Uterus (tissue), 4 donors: ENCODE data around the gene ICE1. TPM values are rescaled to one million over a fixed set of nuclear protein-coding genes. Genes with fewer than 3 reads are reported as not detected.
A peak's percentile ranks its signal among the peaks of the same experiment; 100 is the strongest.

ENCODE experiments used
- DNase-seq, 2 donors: peaks; one replicate each; pipeline ENCODE4 v3.0.0-alpha.2; 2019 to 2020
- H3K27ac ChIP-seq, 2 donors: fragments of 200-600 bp; sonication (generic); 1 replicate in 1 of 2; 2 replicates in 1 of 2; pipeline ENCODE4 v1.5.1; 2016 to 2018
- H3K27me3 ChIP-seq, 2 donors: fragments of 200-600 bp; sonication (generic); one replicate each; pipeline ENCODE4 v1.5.1; 2018 to 2019; ENCODE audit warnings: control low read depth in 1 of 2
- H3K36me3 ChIP-seq, 2 donors: fragments of 200-600 bp; sonication (generic); one replicate each; pipeline ENCODE4 v1.5.1; 2019; ENCODE audit warnings: control low read depth in 1 of 2
- H3K4me1 ChIP-seq, 2 donors: fragments of 200-600 bp; sonication (generic); one replicate each; pipeline ENCODE4 v1.5.1; 2018 to 2019; ENCODE audit warnings: control low read depth in 1 of 2
- H3K4me3 ChIP-seq, 2 donors: fragments of 200-600 bp; sonication (generic); 1 replicate in 1 of 2; 2 replicates in 1 of 2; pipeline ENCODE4 v1.5.1; 2018 to 2019; ENCODE audit warnings: mild to moderate bottlenecking in 1 of 2
- H3K9me3 ChIP-seq, 2 donors: fragments of 200-600 bp; sonication (generic); one replicate each; pipeline ENCODE4 v1.5.1; 2019; ENCODE audit warnings: control low read depth in 1 of 2
- POLR2A ChIP-seq, 2 donors: fragments of 450-650 bp; IDR thresholded peaks; one replicate each; pipeline ENCODE4 v1.6.1; 2016; ENCODE audit warnings: antibody characterized with exemption in 2 of 2, mild to moderate bottlenecking in 1 of 2, moderate library complexity in 1 of 2
- intact Hi-C: fragments of 100-400 bp; cut with DNase I; formaldehyde crosslinking; loops from one replicate; pipeline ENCODE4 v1.15.1; 2023; ENCODE audit warnings: low total_unique reads
- total RNA-seq, 4 donors: library from RNA; depleted of rRNA in 3 of 4; stranded (reverse); fragments of >200 nt in 3 of 4; gene quantifications; one replicate each; pipeline versions ENCODE4 v1.1.0 to v1.2.4, GENCODE V29; 2014 to 2023
- TF ChIP-seq, protein P1 (sequence below), 4 experiments: fragments of 200-600 bp in 2 of 4; fragments of 450-650 bp in 2 of 4; sonication (generic) in 2 of 4; IDR thresholded peaks; one replicate each; pipeline ENCODE4 v1.5.1; 2016 to 2019; ENCODE audit warnings: antibody characterized with exemption in 4 of 4, mild to moderate bottlenecking in 2 of 4, moderate library complexity in 1 of 4
- donor health status: DM: yes; HTN: yes; CAD: no.

The ICE1 gene
- total RNA-seq, 4 donors from 2014 or later: 23.2 to 218 (median 55.1) TPM

- no peak overlapping the region for H3K4me3 ChIP-seq
- intact Hi-C loops: no loop called here
- no peaks in the 10 kb centered on the region for H3K9me3 ChIP-seq
- no peaks in the 10 kb centered on the region for H3K27me3 ChIP-seq
- TF ChIP-seq POLR2A (IDR thresholded peaks at IDR 0.05): no peak
- TF ChIP-seq, protein P1, sequence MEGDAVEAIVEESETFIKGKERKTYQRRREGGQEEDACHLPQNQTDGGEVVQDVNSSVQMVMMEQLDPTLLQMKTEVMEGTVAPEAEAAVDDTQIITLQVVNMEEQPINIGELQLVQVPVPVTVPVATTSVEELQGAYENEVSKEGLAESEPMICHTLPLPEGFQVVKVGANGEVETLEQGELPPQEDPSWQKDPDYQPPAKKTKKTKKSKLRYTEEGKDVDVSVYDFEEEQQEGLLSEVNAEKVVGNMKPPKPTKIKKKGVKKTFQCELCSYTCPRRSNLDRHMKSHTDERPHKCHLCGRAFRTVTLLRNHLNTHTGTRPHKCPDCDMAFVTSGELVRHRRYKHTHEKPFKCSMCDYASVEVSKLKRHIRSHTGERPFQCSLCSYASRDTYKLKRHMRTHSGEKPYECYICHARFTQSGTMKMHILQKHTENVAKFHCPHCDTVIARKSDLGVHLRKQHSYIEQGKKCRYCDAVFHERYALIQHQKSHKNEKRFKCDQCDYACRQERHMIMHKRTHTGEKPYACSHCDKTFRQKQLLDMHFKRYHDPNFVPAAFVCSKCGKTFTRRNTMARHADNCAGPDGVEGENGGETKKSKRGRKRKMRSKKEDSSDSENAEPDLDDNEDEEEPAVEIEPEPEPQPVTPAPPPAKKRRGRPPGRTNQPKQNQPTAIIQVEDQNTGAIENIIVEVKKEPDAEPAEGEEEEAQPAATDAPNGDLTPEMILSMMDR (IDR thresholded peaks at IDR 0.05): no peak
- no peaks in the 10 kb centered on the region for H3K4me1 ChIP-seq
- no peak overlapping the region for H3K27ac ChIP-seq
- no peak for DNase-seq
- no peaks in the 10 kb centered on the region for H3K36me3 ChIP-seq
These were observed 4.5 kb upstream of the ICE1 start for GRCh38 chr5:5418006-5418405.

DNA sequence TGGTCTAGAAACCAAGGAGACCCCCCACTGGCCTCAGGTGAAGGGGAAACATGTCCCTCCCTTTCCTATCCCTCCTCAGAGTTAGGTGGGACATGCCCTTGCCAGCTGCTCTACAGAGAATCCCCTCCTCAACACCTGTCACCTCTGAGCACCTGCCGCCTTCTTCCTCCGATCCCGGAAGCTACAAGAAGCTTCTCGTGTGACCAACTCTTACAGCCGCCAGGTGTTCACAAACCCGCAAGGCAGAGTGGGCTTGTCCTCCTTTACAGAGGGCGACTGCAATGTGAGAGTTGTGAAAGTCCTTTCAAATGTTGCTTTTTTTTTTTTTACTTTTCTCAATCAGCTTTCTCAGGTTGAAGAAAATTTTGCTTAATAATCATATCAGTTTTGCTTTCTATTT is 3.7 kb upstream of the ICE1 start:
- Histone ChIP-seq H3K36me3 (no peaks in the 10 kb centered on the region), H3K4me3 (no peak overlapping the region), H3K9me3 (no peaks in the 10 kb centered on the region), H3K27ac (no peak overlapping the region), H3K27me3 (no peaks in the 10 kb centered on the region), H3K4me1 (no peaks in the 10 kb centered on the region)
- DNase-seq: no peak
- intact Hi-C loops: no loop called here
- TF ChIP-seq POLR2A (IDR thresholded peaks at IDR 0.05): no peak
- TF ChIP-seq, protein P1 (IDR thresholded peaks at IDR 0.05): no peak

DNA sequence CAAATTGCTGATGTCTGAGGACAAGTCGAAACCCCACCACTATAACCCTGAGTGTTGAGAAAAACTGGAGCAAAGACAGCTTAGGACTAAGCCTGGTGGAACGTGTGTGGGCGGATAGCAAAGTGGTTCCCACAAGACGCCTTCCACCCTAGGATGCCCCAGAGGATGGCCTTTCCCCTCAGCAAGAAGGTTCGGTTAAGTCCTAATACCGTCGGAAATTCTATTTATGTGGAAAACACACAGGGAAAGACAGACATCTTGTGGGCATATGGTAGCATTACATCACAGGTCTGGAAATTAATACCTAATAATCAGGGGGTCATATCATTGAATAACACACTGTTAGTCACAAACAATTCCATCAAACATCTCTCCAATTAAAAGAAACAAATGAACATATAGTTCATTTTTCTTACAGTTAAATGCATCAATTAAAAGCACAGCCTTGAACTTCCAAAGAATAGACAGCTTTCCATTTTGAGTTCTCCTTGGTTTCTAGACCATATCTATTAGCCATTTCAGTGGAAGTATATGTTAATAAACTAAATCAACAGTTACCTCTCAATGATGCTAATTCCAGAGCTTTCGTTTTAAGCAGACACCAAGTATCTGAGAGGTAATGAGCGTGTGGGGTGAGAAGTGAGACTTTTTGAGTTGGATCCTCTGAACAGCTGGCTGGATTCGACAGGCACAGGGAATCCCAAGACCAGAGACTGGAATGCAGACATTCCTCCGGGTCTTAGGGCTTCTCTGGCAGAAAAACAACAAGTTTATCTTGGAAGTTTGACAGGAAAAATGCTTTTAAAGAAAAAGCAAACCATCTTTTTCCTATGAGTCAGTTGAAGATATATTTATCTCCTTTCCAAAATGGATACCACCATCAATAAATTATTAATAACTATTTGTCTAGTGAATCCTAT is 2.9 kb upstream of the ICE1 start:
- H3K9me3 ChIP-seq: no peaks in the 10 kb centered on the region
- no peak overlapping the region for H3K4me3 ChIP-seq
- no peaks in the 10 kb centered on the region for H3K27me3 ChIP-seq
- DNase-seq: no peak
- no peak overlapping the region for H3K27ac ChIP-seq
- H3K4me1 ChIP-seq: peaks cover under 1 to 5% of the 10 kb centered on the region in 2 donors
- no peaks in the 10 kb centered on the region for H3K36me3 ChIP-seq
- no peak for TF ChIP-seq POLR2A (IDR thresholded peaks at IDR 0.05)
- TF ChIP-seq, protein P1 (IDR thresholded peaks at IDR 0.05): peak; percentile 59 to 78 (median 76)
- intact Hi-C loops: no loop called here

- Histone ChIP-seq H3K36me3 (no peaks in the 10 kb centered on the region), H3K4me3 (no peak overlapping the region), H3K27ac (no peak overlapping the region), H3K9me3 (no peaks in the 10 kb centered on the region), H3K4me1 (peaks cover 4 to 5% of the 10 kb centered on the region in 2 donors), H3K27me3 (no peaks in the 10 kb centered on the region)
- no peak for TF ChIP-seq POLR2A (IDR thresholded peaks at IDR 0.05)
- TF ChIP-seq, protein P1 (IDR thresholded peaks at IDR 0.05): no peak
- intact Hi-C loops: no loop called here
- no peak for DNase-seq
These were observed 2.2 kb upstream of the ICE1 start for GRCh38 chr5:5420251-5420650.
